ENCODE results near the gene SLC44A1.
"Not testable (repeated sequence)": the region's sequence is repeated elsewhere in the genome, so short reads cannot be mapped to it uniquely, and the experiment has no call there.

SLC44A1 gene

GRCh38 chr9:105254226-105254625 is 9.8 kb downstream of the SLC44A1 start:
- in situ Hi-C loops (cut with MboI; ENCODE audit: low sequenced_read_pairs, unreplicated experiment), result no loop called here
- no peak for TF ChIP-seq CTCF (IDR thresholded peaks at IDR 0.05; ENCODE audit: borderline replicate concordance, control extremely low read depth, extremely low read depth, insufficient read depth, missing control alignments)
- DNase-seq (ENCODE audit: low spot score), result no peak

DNA sequence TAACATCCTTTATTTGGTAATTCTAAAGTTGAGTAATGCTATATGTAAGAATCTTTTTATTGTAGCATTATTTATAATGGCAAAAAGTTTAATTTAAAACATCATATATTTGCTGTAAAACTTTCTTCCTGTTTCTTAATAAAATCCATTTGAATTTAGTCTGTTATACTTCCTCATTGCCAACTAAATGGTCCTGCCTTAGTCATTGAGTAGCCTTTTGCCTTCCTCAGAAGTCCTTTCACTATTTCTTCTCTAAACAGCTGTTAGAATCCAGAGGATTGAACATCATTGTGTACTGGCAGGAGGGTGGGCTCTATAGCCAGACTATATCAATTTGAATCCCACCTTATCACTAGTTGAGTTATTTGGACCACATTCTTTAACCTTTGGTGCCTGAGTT is 11.0 kb downstream of the SLC44A1 start:
- in situ Hi-C loops (cut with MboI; ENCODE audit: low sequenced_read_pairs, unreplicated experiment), result no loop called here
- no peak for TF ChIP-seq CTCF (IDR thresholded peaks at IDR 0.05; ENCODE audit: borderline replicate concordance, control extremely low read depth, extremely low read depth, insufficient read depth, missing control alignments)
- DNase-seq (ENCODE audit: low spot score), result no peak

DNA sequence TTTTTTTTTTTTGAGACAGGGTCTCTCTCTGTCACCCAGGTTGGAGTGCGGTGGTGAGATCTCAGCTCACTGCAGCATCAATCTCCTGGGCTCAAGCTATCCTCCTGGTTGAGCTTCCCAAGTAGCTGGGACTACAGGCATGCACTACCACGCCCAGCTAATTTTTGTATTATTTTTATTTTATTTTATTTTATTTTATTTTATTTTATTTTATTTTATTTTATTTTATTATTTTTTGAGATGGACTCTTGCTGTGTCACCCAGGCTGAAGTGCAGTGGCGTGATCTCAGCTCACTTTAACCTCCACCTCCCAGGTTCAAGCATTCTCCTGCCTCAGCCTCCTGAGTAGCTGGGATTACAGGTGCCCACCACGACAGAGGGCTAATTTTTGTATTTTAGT is 12.1 kb downstream of the SLC44A1 start:
- not testable (repeated sequence) for DNase-seq (ENCODE audit: low spot score)

GRCh38 chr9:105257809-105258208 is 13.4 kb downstream of the SLC44A1 start:
- no peak for DNase-seq (ENCODE audit: low spot score)
- in situ Hi-C loops (cut with MboI; ENCODE audit: low sequenced_read_pairs, unreplicated experiment), result no loop called here

More for the DNA sequence above, 12.1 kb downstream of the SLC44A1 start:
- in situ Hi-C loops (cut with MboI; ENCODE audit: low sequenced_read_pairs, unreplicated experiment), result not testable (repeated sequence)

GRCh38 chr9:105258225-105258737 is 13.8 kb downstream of the SLC44A1 start:
- in situ Hi-C loops (cut with MboI; ENCODE audit: low sequenced_read_pairs, unreplicated experiment), result no loop called here
- no peak for TF ChIP-seq CTCF (IDR thresholded peaks at IDR 0.05; ENCODE audit: borderline replicate concordance, control extremely low read depth, extremely low read depth, insufficient read depth, missing control alignments)
- DNase-seq (ENCODE audit: low spot score), result no peak

More at GRCh38 chr9:105257809-105258208, 13.4 kb downstream of the SLC44A1 start:
- no peak for TF ChIP-seq CTCF (IDR thresholded peaks at IDR 0.05; ENCODE audit: borderline replicate concordance, control extremely low read depth, extremely low read depth, insufficient read depth, missing control alignments)

DNA sequence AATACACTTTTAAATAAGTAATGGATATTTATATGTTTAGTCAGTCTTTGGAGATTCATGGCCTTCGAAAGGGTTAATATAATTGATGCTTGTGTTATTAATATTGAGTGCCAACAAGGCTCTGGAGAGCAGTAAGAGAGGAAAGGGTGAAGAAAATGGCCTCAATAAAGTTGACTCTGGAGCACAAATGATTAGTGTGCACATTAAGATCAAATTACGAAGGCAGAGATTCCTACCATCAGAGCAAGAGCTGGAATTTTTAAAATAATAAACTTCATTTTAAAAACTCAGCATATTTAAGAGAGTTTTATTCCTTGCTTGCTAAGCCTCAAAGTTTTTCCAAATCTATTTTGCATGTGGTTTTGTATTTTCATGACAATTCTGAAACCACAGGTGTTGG is 14.8 kb downstream of the SLC44A1 start:
- in situ Hi-C loops (cut with MboI; ENCODE audit: low sequenced_read_pairs, unreplicated experiment), result no loop called here
- DNase-seq (ENCODE audit: low spot score), result no peak
- TF ChIP-seq CTCF (IDR thresholded peaks at IDR 0.05; ENCODE audit: borderline replicate concordance, control extremely low read depth, extremely low read depth, insufficient read depth, missing control alignments), result no peak

GRCh38 chr9:105259731-105260612 is 15.5 kb downstream of the SLC44A1 start:
- TF ChIP-seq CTCF (IDR thresholded peaks at IDR 0.05; ENCODE audit: borderline replicate concordance, control extremely low read depth, extremely low read depth, insufficient read depth, missing control alignments), result no peak
- in situ Hi-C loops (cut with MboI; ENCODE audit: low sequenced_read_pairs, unreplicated experiment), result no loop called here
- no peak for DNase-seq (ENCODE audit: low spot score)

Data from GM13976 (cell line).